ENCODE results near the gene S100Z. TPM values are rescaled to one million over a fixed set of nuclear protein-coding genes. Genes with fewer than 3 reads are reported as not detected.

Gene S100Z
- total and polyA plus RNA-seq, 2 of the 8 experiments (the other 6 are each of a cell fraction or from before 2014, with no cell fraction given), result 0.30 TPM; not detected in 1

DNA sequence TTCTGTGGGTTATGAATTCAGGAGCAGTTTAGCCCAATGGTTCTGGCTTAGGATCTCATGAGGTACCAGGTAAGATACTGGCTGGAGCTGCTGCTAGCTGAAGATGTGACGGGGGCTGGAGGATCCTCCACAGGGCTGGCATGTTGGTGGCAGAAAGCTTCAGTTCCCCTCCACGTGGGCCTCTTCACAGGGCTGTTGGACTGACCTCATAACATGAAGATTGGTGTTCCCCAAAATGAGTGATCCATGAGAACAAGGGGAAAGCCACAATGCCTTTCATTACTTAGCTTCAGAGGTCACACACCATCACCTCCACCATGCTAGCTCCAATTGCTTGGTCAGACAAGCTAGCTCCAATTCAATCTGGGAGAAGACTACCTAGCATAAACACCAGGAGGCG, 8.5 kb upstream of the S100Z start:
- WGBS, 2 experiments (ENCODE audit: extremely low coverage in 1 of 2, insufficient coverage in 1 of 2, insufficient read length in 1 of 2, insufficient replicate concordance in 2 of 2, low coverage in 1 of 2, low lambda C conversion rate in 2 of 2, missing lambda C conversion rate in 1 of 2), result 83% methylated on average over 3 of the region's 3 CpGs; no CpG with 5 or more reads in 1 of the 2 experiments

More for the DNA sequence above, 8.5 kb upstream of the S100Z start:
- Histone ChIP-seq H3K4me2 (ENCODE audit: insufficient read depth in 1 of 2, low read depth in 2 of 2, low read length in 2 of 2) (no peak overlapping the region), H2BK15ac (ENCODE audit: low read length) (no peak overlapping the region), H3K4me3 (ENCODE audit: extremely low read depth in 1 of 4, insufficient read depth in 2 of 4, low read depth in 3 of 4, low read length in 4 of 4) (no peak overlapping the region), H3K56ac (replicated peaks; ENCODE audit: insufficient read length, low read depth, low read length) (no peak overlapping the region), H2AFZ (ENCODE audit: low read length) (no peak overlapping the region), H3K4ac (replicated peaks; ENCODE audit: insufficient read length, low read depth, low read length) (no peak overlapping the region), H3K9ac (replicated peaks in 1 of 4; ENCODE audit: extremely low read depth in 1 of 4, low read depth in 3 of 4, low read length in 3 of 4) (no peak overlapping the region), H4K5ac (ENCODE audit: insufficient read length, low read depth, low read length) (no peak overlapping the region), H3K79me1 (ENCODE audit: low read depth, low read length) (no peaks in the 10 kb centered on the region; the same call in 1 of the 2 replicates), H2AK5ac (ENCODE audit: low read depth, low read length) (no peak overlapping the region), H2BK5ac (ENCODE audit: low read depth, low read length) (no peak overlapping the region), H4K91ac (replicated peaks; ENCODE audit: insufficient read length, low read length) (no peak overlapping the region), H3K9me3 (ENCODE audit: insufficient read depth in 2 of 2, low read depth in 1 of 2, low read length in 1 of 2) (0 out of 4 replicates have a peak, but pooled peaks cover 0 to 4% of the 10 kb centered on the region in 2 experiments), H3K23ac (ENCODE audit: insufficient read length) (no peak overlapping the region), H3K18ac (ENCODE audit: extremely low read depth, low read length) (no peak overlapping the region), H3K27ac (ENCODE audit: low read depth, low read length) (no peak overlapping the region), H2BK120ac (replicated peaks; ENCODE audit: low read depth, low read length) (no peak overlapping the region), H2BK20ac (ENCODE audit: low read length) (no peak overlapping the region), H3K14ac (ENCODE audit: insufficient read length) (no peak overlapping the region), H4K20me1 (replicated peaks in 1 of 2; ENCODE audit: control insufficient read depth in 1 of 2, insufficient read depth in 2 of 2, low read length in 2 of 2) (no peaks in the 10 kb centered on the region), H3K27me3 (replicated peaks in 1 of 4; ENCODE audit: control insufficient read depth in 3 of 4, extremely low read depth in 1 of 4, insufficient read depth in 3 of 4, low read length in 3 of 4) (no peaks in the 10 kb centered on the region; a peak in 2 of 7 replicates), H3K4me1 (replicated peaks in 1 of 4; ENCODE audit: control insufficient read depth in 3 of 4, insufficient read depth in 4 of 4, low read length in 3 of 4) (peaks cover 0 to 3% (median 0%) of the 10 kb centered on the region in 4 experiments; a peak in 3 of 7 replicates), H2BK12ac (ENCODE audit: low read depth, low read length) (no peak overlapping the region), H3K79me2 (ENCODE audit: control insufficient read depth in 1 of 2, insufficient read depth in 2 of 2, low read length in 2 of 2) (no peaks in the 10 kb centered on the region), H4K8ac (ENCODE audit: extremely low read depth, insufficient read depth, low read length) (no peak overlapping the region), H3K23me2 (ENCODE audit: low read depth, low read length) (no peaks in the 10 kb centered on the region), H3K36me3 (ENCODE audit: control insufficient read depth in 2 of 4, insufficient read depth in 4 of 4, low read length in 3 of 4) (no peaks in the 10 kb centered on the region)
- no peak for TF ChIP-seq TCF12 (IDR thresholded peaks at IDR 0.05; ENCODE audit: low read depth, low read length)
- no peak for TF ChIP-seq ASH2L (IDR thresholded peaks at IDR 0.05; ENCODE audit: low read length)
- TF ChIP-seq ATF2 (IDR thresholded peaks at IDR 0.05; ENCODE audit: low read length), result no peak
- TF ChIP-seq SIRT6 (IDR thresholded peaks at IDR 0.05; ENCODE audit: low read length), result no peak
- no peak for TF ChIP-seq GTF2F1 (IDR thresholded peaks at IDR 0.05; ENCODE audit: borderline replicate concordance, low read depth, low read length)
- FAIRE-seq (no peak), DNase-seq (ENCODE audit: low read depth in 1 of 2, low spot score in 2 of 2) (no peak)
- ChIA-PET CTCF (ENCODE audit: partially characterized antibody) (interaction anchor here (1.0 to 2.6 kb wide), 6 partner anchors 10 to 175 kb away, joined by 3 to 13 read pairs (median 3); partner anchors contain the start of gene F2RL1), POLR2A (ENCODE audit: partially characterized antibody) (interaction anchor here (0.7 to 1.0 kb wide), 2 partner anchors 12 to 57 kb away, joined by 3 read pairs; no protein-coding TSS in a partner anchor)
